Muscle of leg (tissue), 11 donors: Measurements from ENCODE around the gene CHST11. TPM values are rescaled to one million over a fixed set of nuclear protein-coding genes. Genes with fewer than 3 reads are reported as not detected.

Experiments used
- DNase-seq: peaks from one replicate; pipeline ENCODE4 v3.0.0; 2013
- H3K27ac ChIP-seq: one replicate; pipeline ENCODE4 v1.5.1; 2013; ENCODE audit warnings: mild to moderate bottlenecking, low read length, control low read depth
- H3K27me3 ChIP-seq: one replicate; pipeline ENCODE4 v1.6.1; 2013; ENCODE audit warnings: low read length; ENCODE audit not compliant: control insufficient read depth, insufficient read depth
- H3K36me3 ChIP-seq: one replicate; pipeline ENCODE4 v1.6.1; 2013; ENCODE audit warnings: low read length; ENCODE audit not compliant: control insufficient read depth, insufficient read depth
- H3K4me1 ChIP-seq: one replicate; pipeline ENCODE4 v1.6.1; 2013; ENCODE audit warnings: low read length; ENCODE audit not compliant: control insufficient read depth, insufficient read depth
- H3K4me3 ChIP-seq: one replicate; pipeline ENCODE4 v1.5.1; 2013; ENCODE audit warnings: low read length, control low read depth
- H3K9me3 ChIP-seq: replicated peaks from 2 replicates; pipeline ENCODE4 v1.6.1; 2013; ENCODE audit warnings: low read depth, low read length; ENCODE audit not compliant: control insufficient read depth
- WGBS: methylation state at CpG from one replicate; pipeline ENCODE4 v1.1.5; 2013; ENCODE audit warnings: missing lambda C conversion rate; ENCODE audit not compliant: insufficient coverage; 5-methylcytosine and 5-hydroxymethylcytosine counted together
- polyA plus RNA-seq, 8 donors: library from polyadenylated mRNA; unstranded; fragments of 120-200 nt; gene quantifications; one replicate each; pipeline versions ENCODE4 v1.2.1 to v1.2.3, GENCODE V29; 2013; ENCODE audit warnings: inconsistent platforms in 1 of 8, low replicate concordance in 1 of 8; ENCODE audit not compliant: insufficient read length in 8 of 8, insufficient read depth in 1 of 8
- total RNA-seq: library from RNA; stranded (reverse); fragments of 120-200 nt; gene quantifications from one replicate; pipeline ENCODE4 v1.2.4, GENCODE V29; 2013

The CHST11 gene
- total and polyA plus RNA-seq, 9 donors = 1.1 to 3.9 (median 2.3) TPM

- H3K9me3 ChIP-seq = no peaks in the 10 kb centered on the region
- H3K27ac ChIP-seq = no peak overlapping the region
- peaks cover 5% of the 10 kb centered on the region for H3K27me3 ChIP-seq
- H3K4me1 ChIP-seq = no peaks in the 10 kb centered on the region
- no peaks in the 10 kb centered on the region for H3K36me3 ChIP-seq
- DNase-seq = no peak
- no peak overlapping the region for H3K4me3 ChIP-seq
- WGBS = 80% methylated on average over 1 of the region's 4 CpGs
Observed at GRCh38 chr12:104426926-104427546, 29.7 kb upstream of the CHST11 start.

- Histone ChIP-seq H3K36me3 (no peaks in the 10 kb centered on the region), H3K4me3 (no peak overlapping the region), H3K9me3 (no peaks in the 10 kb centered on the region), H3K27me3 (peaks cover 5% of the 10 kb centered on the region), H3K4me1 (no peaks in the 10 kb centered on the region), H3K27ac (no peak overlapping the region)
- no peak for DNase-seq
- WGBS = no CpG with 5 or more reads among the region's 1 CpG
Observed at GRCh38 chr12:104427547-104427938, 29.2 kb upstream of the CHST11 start.

GRCh38 chr12:104433061-104433460, 23.7 kb upstream of the CHST11 start:
- WGBS = 95% methylated on average over 5 of the region's 10 CpGs
- no peak overlapping the region for H3K27ac ChIP-seq
- H3K9me3 ChIP-seq = no peaks in the 10 kb centered on the region
- no peaks in the 10 kb centered on the region for H3K4me1 ChIP-seq
- peaks cover 6% of the 10 kb centered on the region for H3K27me3 ChIP-seq
- no peak overlapping the region for H3K4me3 ChIP-seq
- no peak for DNase-seq
- no peaks in the 10 kb centered on the region for H3K36me3 ChIP-seq

GRCh38 chr12:104434129-104434528, 22.6 kb upstream of the CHST11 start:
- H3K27me3 ChIP-seq = peaks cover 6% of the 10 kb centered on the region
- WGBS = no CpG with 5 or more reads among the region's 1 CpG
- no peaks in the 10 kb centered on the region for H3K9me3 ChIP-seq
- no peak for DNase-seq
- H3K4me1 ChIP-seq = no peaks in the 10 kb centered on the region
- H3K4me3 ChIP-seq = no peak overlapping the region
- no peak overlapping the region for H3K27ac ChIP-seq
- no peaks in the 10 kb centered on the region for H3K36me3 ChIP-seq

- DNase-seq = no peak
- Histone ChIP-seq H3K27me3 (peaks cover 6% of the 10 kb centered on the region), H3K4me1 (no peaks in the 10 kb centered on the region), H3K27ac (no peak overlapping the region), H3K9me3 (no peaks in the 10 kb centered on the region), H3K36me3 (no peaks in the 10 kb centered on the region), H3K4me3 (no peak overlapping the region)
- 63% methylated on average over 1 of the region's 4 CpGs for WGBS
Observed at GRCh38 chr12:104435175-104435574, 21.6 kb upstream of the CHST11 start.

- Histone ChIP-seq H3K36me3 (no peaks in the 10 kb centered on the region), H3K9me3 (no peaks in the 10 kb centered on the region), H3K27me3 (peaks cover 6% of the 10 kb centered on the region), H3K4me3 (no peak overlapping the region), H3K27ac (no peak overlapping the region), H3K4me1 (no peaks in the 10 kb centered on the region)
- no peak for DNase-seq
- 42% methylated on average over 2 of the region's 3 CpGs for WGBS
Observed at GRCh38 chr12:104435765-104436164, 21.0 kb upstream of the CHST11 start.

- no peaks in the 10 kb centered on the region for H3K4me1 ChIP-seq
- H3K9me3 ChIP-seq = no peaks in the 10 kb centered on the region
- WGBS = 100% methylated on average over 4 of the region's 8 CpGs
- H3K27me3 ChIP-seq = peaks cover 6% of the 10 kb centered on the region
- no peaks in the 10 kb centered on the region for H3K36me3 ChIP-seq
- no peak overlapping the region for H3K27ac ChIP-seq
- no peak overlapping the region for H3K4me3 ChIP-seq
- no peak for DNase-seq
Observed at GRCh38 chr12:104436790-104437189, 20.0 kb upstream of the CHST11 start.

- peaks cover 7% of the 10 kb centered on the region for H3K27me3 ChIP-seq
- H3K4me1 ChIP-seq = no peaks in the 10 kb centered on the region
- WGBS = 82% methylated on average over 2 of the region's 3 CpGs
- H3K4me3 ChIP-seq = no peak overlapping the region
- H3K36me3 ChIP-seq = no peaks in the 10 kb centered on the region
- no peak overlapping the region for H3K27ac ChIP-seq
- H3K9me3 ChIP-seq = no peaks in the 10 kb centered on the region
- DNase-seq = no peak
Observed at GRCh38 chr12:104438134-104438533, 18.6 kb upstream of the CHST11 start.

GRCh38 chr12:104439137-104439536, 17.6 kb upstream of the CHST11 start:
- peaks cover 7% of the 10 kb centered on the region for H3K27me3 ChIP-seq
- no peak overlapping the region for H3K4me3 ChIP-seq
- no peak for DNase-seq
- no peaks in the 10 kb centered on the region for H3K9me3 ChIP-seq
- WGBS = 82% methylated on average over 6 of the region's 12 CpGs
- H3K27ac ChIP-seq = no peak overlapping the region
- H3K4me1 ChIP-seq = no peaks in the 10 kb centered on the region
- H3K36me3 ChIP-seq = no peaks in the 10 kb centered on the region

- Histone ChIP-seq H3K27ac (no peak overlapping the region), H3K27me3 (peaks cover 2% of the 10 kb centered on the region), H3K36me3 (no peaks in the 10 kb centered on the region), H3K4me3 (no peak overlapping the region), H3K4me1 (no peaks in the 10 kb centered on the region), H3K9me3 (no peaks in the 10 kb centered on the region)
- no peak for DNase-seq
- WGBS = no CpG with 5 or more reads among the region's 1 CpG
Observed at GRCh38 chr12:104443008-104443407, 13.7 kb upstream of the CHST11 start.
